Measurements from ENCODE around the gene FBXO4.
"Not testable (repeated sequence)": the region's sequence is repeated elsewhere in the genome, so short reads cannot be mapped to it uniquely, and the experiment has no call there.

FBXO4 gene

GRCh38 chr5:41935544-41935943 lies 10.5 kb downstream of the FBXO4 start:
- in situ Hi-C loops (cut with MboI; ENCODE audit: low sequenced_read_pairs, unreplicated experiment): no loop called here
- DNase-seq (ENCODE audit: low spot score): no peak
- no peak for TF ChIP-seq CTCF (IDR thresholded peaks at IDR 0.05; ENCODE audit: borderline replicate concordance, control extremely low read depth, extremely low read depth, insufficient read depth, missing control alignments)

- in situ Hi-C loops (cut with MboI; ENCODE audit: low sequenced_read_pairs, unreplicated experiment): no loop called here
- no peak for DNase-seq (ENCODE audit: low spot score)
- TF ChIP-seq CTCF (IDR thresholded peaks at IDR 0.05; ENCODE audit: borderline replicate concordance, control extremely low read depth, extremely low read depth, insufficient read depth, missing control alignments): no peak
Measured at GRCh38 chr5:41940641-41941040, 15.6 kb downstream of the FBXO4 start.

GRCh38 chr5:41945332-41945955 lies 20.4 kb downstream of the FBXO4 start:
- in situ Hi-C loops (cut with MboI; ENCODE audit: low sequenced_read_pairs, unreplicated experiment): not testable (repeated sequence)

GRCh38 chr5:41951224-41951623 lies 26.1 kb downstream of the FBXO4 start:
- in situ Hi-C loops (cut with MboI; ENCODE audit: low sequenced_read_pairs, unreplicated experiment): no loop called here
- no peak for TF ChIP-seq CTCF (IDR thresholded peaks at IDR 0.05; ENCODE audit: borderline replicate concordance, control extremely low read depth, extremely low read depth, insufficient read depth, missing control alignments)
- no peak for DNase-seq (ENCODE audit: low spot score)

More at GRCh38 chr5:41945332-41945955, 20.4 kb downstream of the FBXO4 start:
- not testable (repeated sequence) for DNase-seq (ENCODE audit: low spot score)

GRCh38 chr5:41954286-41954685 lies 29.2 kb downstream of the FBXO4 start:
- TF ChIP-seq CTCF (IDR thresholded peaks at IDR 0.05; ENCODE audit: borderline replicate concordance, control extremely low read depth, extremely low read depth, insufficient read depth, missing control alignments): no peak
- DNase-seq (ENCODE audit: low spot score): no peak
- in situ Hi-C loops (cut with MboI; ENCODE audit: low sequenced_read_pairs, unreplicated experiment): no loop called here

GRCh38 chr5:41955432-41956024 lies 30.4 kb downstream of the FBXO4 start:
- in situ Hi-C loops (cut with MboI; ENCODE audit: low sequenced_read_pairs, unreplicated experiment): no loop called here
- no peak for DNase-seq (ENCODE audit: low spot score)
- no peak for TF ChIP-seq CTCF (IDR thresholded peaks at IDR 0.05; ENCODE audit: borderline replicate concordance, control extremely low read depth, extremely low read depth, insufficient read depth, missing control alignments)

- in situ Hi-C loops (cut with MboI; ENCODE audit: low sequenced_read_pairs, unreplicated experiment): no loop called here
- TF ChIP-seq CTCF (IDR thresholded peaks at IDR 0.05; ENCODE audit: borderline replicate concordance, control extremely low read depth, extremely low read depth, insufficient read depth, missing control alignments): no peak
- no peak for DNase-seq (ENCODE audit: low spot score)
Measured at GRCh38 chr5:41956943-41957342, 31.9 kb downstream of the FBXO4 start.

Measured in GM13976 (cell line).